Breast epithelium (tissue), 3 donors: Measurements from ENCODE around the gene HLA-DRB1.

Experiments used
- CTCF ChIP-seq, 3 donors: fragments of 450-650 bp; IDR thresholded peaks; one replicate each; pipeline ENCODE4 v1.5.1; 2016 to 2017; ENCODE audit warnings: antibody characterized with exemption in 3 of 3, mild to moderate bottlenecking in 3 of 3, moderate library complexity in 3 of 3
- POLR2A ChIP-seq: fragments of 450-650 bp; IDR thresholded peaks from one replicate; pipeline ENCODE4 v1.6.1; 2016; ENCODE audit warnings: antibody characterized with exemption, mild to moderate bottlenecking, moderate library complexity
- POLR2AphosphoS5 ChIP-seq, 3 donors: sonication (generic); formaldehyde crosslinking; IDR thresholded peaks; one replicate each; pipeline ENCODE4 v1.6.1; 2017; ENCODE audit warnings: antibody characterized with exemption in 3 of 3

GRCh38 chr6:32529697-32530430, 59.8 kb downstream of the HLA-DRB1 start, which contains the start of gene HLA-DRB5:
- TF ChIP-seq CTCF (IDR thresholded peaks at IDR 0.05): no peak
- no peak for TF ChIP-seq POLR2AphosphoS5 (IDR thresholded peaks at IDR 0.05)
- no peak for TF ChIP-seq POLR2A
